Measurements from ENCODE around the gene ALDH16A1.

Gene ALDH16A1

DNA sequence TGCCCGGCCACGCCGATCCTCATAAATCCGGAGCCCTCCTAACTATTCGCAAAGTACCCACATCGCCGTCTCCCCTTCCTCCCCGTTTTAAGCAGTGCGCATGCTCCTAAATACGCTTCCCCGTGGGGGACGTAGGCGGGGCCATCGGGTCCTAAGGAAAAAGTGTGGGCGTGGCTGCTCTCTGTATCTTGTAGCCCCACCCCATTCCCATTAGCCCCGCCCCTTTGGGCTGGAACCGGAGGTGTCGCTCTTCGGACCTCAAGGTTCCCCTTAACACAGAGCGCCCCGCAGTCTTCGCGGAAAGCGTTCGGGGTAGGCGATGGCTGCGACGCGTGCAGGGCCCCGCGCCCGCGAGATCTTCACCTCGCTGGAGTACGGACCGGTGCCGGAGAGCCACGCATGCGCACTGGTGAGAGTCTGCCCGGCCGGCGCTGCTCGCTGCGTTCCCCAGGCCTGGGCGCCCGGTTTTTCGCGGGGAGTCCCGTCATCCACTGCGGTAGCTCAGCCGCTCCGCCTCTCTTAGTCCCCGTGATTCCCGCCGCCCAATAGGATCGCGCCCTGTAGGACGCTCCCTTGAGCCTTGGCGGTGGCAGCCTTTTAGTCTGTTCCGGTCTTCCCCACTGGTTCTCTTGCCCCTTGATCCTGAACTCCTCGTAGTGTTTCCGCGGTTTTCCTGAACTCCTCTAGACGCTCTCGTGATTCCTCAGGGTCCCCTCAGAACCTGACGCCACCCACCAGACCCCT lies at the start of gene ALDH16A1:
TSS of gene ALDH16A1 (plus strand) at position 213 of the 744 bp plus-strand sequence. CDS start at position 320, 107 bp downstream.
- TF ChIP-seq, protein P1, sequence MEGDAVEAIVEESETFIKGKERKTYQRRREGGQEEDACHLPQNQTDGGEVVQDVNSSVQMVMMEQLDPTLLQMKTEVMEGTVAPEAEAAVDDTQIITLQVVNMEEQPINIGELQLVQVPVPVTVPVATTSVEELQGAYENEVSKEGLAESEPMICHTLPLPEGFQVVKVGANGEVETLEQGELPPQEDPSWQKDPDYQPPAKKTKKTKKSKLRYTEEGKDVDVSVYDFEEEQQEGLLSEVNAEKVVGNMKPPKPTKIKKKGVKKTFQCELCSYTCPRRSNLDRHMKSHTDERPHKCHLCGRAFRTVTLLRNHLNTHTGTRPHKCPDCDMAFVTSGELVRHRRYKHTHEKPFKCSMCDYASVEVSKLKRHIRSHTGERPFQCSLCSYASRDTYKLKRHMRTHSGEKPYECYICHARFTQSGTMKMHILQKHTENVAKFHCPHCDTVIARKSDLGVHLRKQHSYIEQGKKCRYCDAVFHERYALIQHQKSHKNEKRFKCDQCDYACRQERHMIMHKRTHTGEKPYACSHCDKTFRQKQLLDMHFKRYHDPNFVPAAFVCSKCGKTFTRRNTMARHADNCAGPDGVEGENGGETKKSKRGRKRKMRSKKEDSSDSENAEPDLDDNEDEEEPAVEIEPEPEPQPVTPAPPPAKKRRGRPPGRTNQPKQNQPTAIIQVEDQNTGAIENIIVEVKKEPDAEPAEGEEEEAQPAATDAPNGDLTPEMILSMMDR (IDR thresholded peaks at IDR 0.05) = no peak
- H3K4me3 ChIP-seq = peak within 1 kb of the TSS; percentile 87
- DNase-seq (ENCODE audit: low spot score) = peak; percentile 98

DNA sequence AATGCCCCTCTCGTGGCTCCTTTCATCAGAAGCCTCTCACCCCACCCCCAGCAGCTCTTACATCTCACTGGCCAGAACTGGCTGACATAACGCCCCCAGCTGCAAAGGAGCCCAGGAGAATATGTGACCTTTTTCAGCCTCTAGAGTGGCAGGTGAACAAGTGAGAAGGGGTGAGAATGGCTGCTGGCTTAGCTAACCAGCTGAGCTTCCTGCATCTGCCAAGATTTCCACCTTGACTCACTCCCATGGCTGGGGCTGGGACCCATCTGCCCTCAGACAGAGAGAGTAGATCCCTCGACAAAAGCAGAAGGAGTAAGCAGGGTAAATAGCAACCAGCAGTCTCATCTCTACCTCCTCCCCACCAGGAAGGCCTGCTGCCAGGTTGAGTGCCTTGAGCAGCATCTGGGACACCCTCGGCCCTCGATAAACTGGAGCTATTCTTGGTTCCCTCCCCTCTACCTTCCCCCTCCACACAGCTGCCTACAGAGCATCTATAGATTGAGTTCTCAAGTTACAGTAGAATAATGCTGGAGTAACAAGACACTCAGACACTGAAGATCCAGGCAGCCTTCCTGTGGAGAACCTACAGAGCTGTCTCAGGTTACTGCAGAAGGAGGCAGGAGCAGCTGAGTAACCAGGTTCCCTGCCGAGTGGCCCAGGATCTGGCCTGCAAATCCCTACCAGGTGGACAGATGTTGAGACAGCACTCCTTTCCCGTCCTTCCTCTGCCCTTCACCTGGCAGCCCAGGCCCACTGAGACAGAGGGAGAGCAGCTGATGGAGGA lies 49.4 kb upstream of the ALDH16A1 start:
- no peak for DNase-seq (ENCODE audit: low spot score)
- no peak overlapping the region for H3K27ac ChIP-seq
- TF ChIP-seq, protein P1 (IDR thresholded peaks at IDR 0.05) = no peak
- H3K4me3 ChIP-seq = no peak overlapping the region

More for the DNA sequence above, at the start of gene ALDH16A1:
- H3K27ac ChIP-seq = peak within 1 kb of the TSS; percentile 88 to 95

DNA sequence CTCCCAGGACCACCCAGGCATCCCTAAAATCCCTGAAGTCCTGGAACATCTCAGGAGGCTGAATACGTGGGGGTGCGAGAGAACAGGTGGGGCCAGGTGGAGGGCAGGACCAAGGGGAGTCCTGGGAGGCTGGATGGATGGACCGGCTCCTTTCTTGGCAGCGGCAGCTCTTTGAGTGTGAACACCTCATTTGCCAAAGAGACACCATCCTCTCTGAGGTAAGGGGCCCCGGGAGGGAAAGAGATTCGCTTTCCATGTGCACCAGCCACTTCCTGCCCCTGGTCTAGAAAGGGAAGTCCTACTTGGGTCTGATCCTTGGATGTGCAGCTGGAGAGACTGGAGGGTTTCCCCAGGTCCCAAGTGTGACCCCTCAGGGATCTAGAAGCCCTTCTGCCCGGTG lies 45.9 kb upstream of the ALDH16A1 start:
- DNase-seq (ENCODE audit: low spot score) = no peak
- Histone ChIP-seq H3K4me3 (no peak overlapping the region), H3K27ac (no peak overlapping the region)
- TF ChIP-seq, protein P1 (IDR thresholded peaks at IDR 0.05) = no peak

DNA sequence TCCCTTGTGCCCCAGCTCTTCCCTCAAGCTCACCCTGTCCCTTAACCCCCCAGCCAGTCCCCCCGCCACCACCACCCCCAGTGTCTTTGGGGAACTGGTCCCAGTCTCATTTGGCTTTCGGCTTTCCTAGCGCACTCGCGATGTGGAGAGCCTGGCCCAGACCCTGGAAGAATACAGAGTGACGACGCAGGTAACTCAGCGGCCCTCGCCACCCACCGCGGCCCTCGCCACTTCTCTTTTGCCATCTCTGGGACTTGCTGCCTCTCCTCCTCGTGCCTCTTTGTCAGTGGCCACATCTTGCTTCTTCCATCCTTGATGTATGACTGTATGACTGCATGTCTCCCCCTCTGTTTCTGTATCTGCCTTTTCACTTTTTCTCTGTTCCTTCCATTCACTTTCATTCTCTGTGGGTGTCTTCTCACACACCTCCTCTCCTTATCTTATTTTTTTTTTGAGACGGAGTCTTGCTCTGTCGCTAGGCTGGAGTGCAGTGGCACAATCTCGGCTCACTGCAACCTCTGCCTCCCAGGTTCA lies 45.5 kb upstream of the ALDH16A1 start:
- Histone ChIP-seq H3K27ac (no peak overlapping the region), H3K4me3 (no peak overlapping the region)
- no peak for DNase-seq (ENCODE audit: low spot score)
- TF ChIP-seq, protein P1 (IDR thresholded peaks at IDR 0.05) = no peak

DNA sequence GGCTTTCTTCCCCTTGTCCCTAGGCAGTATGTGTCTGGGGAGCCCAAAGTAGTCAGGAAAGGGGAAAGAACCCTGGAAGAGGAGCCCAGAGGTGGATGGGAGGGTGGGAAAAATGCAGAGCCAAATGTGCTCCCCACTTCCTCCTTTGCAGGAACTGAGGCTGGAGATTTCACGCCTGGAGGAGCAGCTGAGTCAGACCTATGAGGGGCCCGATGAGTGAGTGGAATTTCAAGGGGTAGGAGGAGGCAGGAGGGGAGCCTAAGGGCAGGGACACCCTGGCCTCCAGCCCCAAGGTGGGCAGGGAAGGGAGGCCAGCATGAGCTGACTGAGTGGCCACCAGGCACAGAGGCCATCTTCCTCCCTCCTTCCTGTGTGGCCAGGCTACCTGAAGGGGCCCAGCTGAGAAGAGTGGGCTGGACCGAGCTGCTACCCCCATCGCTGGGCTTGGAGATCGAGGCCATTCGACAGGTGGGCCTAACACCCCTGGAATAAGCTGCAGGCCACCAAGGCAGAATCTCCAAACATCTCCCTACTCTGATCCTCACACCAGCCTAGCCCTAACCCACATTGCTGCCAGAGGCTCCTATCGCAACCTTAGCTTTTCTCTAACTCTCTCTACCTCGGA lies 44.1 kb upstream of the ALDH16A1 start:
- Histone ChIP-seq H3K4me3 (no peak overlapping the region), H3K27ac (no peak overlapping the region)
- no peak for DNase-seq (ENCODE audit: low spot score)
- TF ChIP-seq, protein P1 (IDR thresholded peaks at IDR 0.05) = no peak

DNA sequence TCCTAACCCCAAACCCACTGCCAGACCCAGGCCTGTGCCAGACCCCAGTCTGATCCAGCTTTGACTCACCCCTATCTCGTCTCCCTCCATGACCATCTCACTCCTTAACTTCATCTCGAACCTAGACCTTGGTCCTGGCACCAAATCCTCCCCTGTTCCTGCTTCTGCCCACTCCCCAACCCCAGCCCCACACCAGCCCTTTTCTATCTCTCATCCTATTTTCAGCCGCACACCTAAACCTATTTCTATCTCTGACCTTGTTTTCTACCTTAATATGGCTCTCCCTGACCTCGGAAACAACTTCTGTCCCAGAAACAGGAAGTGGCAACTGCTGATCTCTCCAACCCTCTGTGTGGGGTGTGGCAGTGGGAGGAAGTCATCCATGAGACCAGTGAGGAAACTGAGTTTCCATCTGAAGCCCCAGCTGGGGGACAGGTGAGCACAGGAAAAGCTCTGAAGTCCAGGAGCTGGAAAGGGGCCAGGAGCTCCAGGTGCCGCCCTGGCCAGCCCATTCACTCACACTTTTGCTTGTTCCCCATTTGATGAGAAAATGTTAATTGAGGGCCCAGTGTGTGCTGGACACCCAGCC lies 43.5 kb upstream of the ALDH16A1 start:
- no peak overlapping the region for H3K27ac ChIP-seq
- no peak for DNase-seq (ENCODE audit: low spot score)
- TF ChIP-seq, protein P1 (IDR thresholded peaks at IDR 0.05) = no peak
- H3K4me3 ChIP-seq = no peak overlapping the region
